Measurements from ENCODE around the gene SIL1.

Gene SIL1

GRCh38 chr5:138985683-138986082 is 212.5 kb downstream of the SIL1 start:
- no peak overlapping the region for H3K4me3 ChIP-seq (ENCODE audit: low read length)
- no peaks in the 10 kb centered on the region for H3K27me3 ChIP-seq (ENCODE audit: control insufficient read depth, insufficient read depth, low read length)
- no CpG with 5 or more reads among the region's 6 CpGs for WGBS (ENCODE audit: insufficient coverage, insufficient read length)
- no peak for DNase-seq (ENCODE audit: low read depth, low spot score)
- H3K27ac ChIP-seq (ENCODE audit: low read length): no peak overlapping the region
- H3K36me3 ChIP-seq (ENCODE audit: control insufficient read depth, insufficient read depth, low read length): no peaks in the 10 kb centered on the region
- no peaks in the 10 kb centered on the region for H3K9me3 ChIP-seq (ENCODE audit: control insufficient read depth, insufficient read depth, low read length)
- H3K4me1 ChIP-seq (ENCODE audit: control insufficient read depth, insufficient read depth, low read length): no peaks in the 10 kb centered on the region

GRCh38 chr5:138985256-138985655 is 212.9 kb downstream of the SIL1 start:
- Histone ChIP-seq H3K4me1 (ENCODE audit: control insufficient read depth, insufficient read depth, low read length) (no peaks in the 10 kb centered on the region), H3K9me3 (ENCODE audit: control insufficient read depth, insufficient read depth, low read length) (no peaks in the 10 kb centered on the region), H3K4me3 (ENCODE audit: low read length) (no peak overlapping the region), H3K27ac (ENCODE audit: low read length) (no peak overlapping the region), H3K36me3 (ENCODE audit: control insufficient read depth, insufficient read depth, low read length) (no peaks in the 10 kb centered on the region), H3K27me3 (ENCODE audit: control insufficient read depth, insufficient read depth, low read length) (no peaks in the 10 kb centered on the region)
- no CpG with 5 or more reads among the region's 4 CpGs for WGBS (ENCODE audit: insufficient coverage, insufficient read length)
- no peak for DNase-seq (ENCODE audit: low read depth, low spot score)

- WGBS (ENCODE audit: insufficient coverage, insufficient read length): no CpG with 5 or more reads among the region's 2 CpGs
- H3K27ac ChIP-seq (ENCODE audit: low read length): no peak overlapping the region
- H3K36me3 ChIP-seq (ENCODE audit: control insufficient read depth, insufficient read depth, low read length): no peaks in the 10 kb centered on the region
- H3K9me3 ChIP-seq (ENCODE audit: control insufficient read depth, insufficient read depth, low read length): no peaks in the 10 kb centered on the region
- no peak for DNase-seq (ENCODE audit: low read depth, low spot score)
- no peak overlapping the region for H3K4me3 ChIP-seq (ENCODE audit: low read length)
- no peaks in the 10 kb centered on the region for H3K4me1 ChIP-seq (ENCODE audit: control insufficient read depth, insufficient read depth, low read length)
- H3K27me3 ChIP-seq (ENCODE audit: control insufficient read depth, insufficient read depth, low read length): no peaks in the 10 kb centered on the region
Observed at GRCh38 chr5:138983984-138984383, 214.2 kb downstream of the SIL1 start.

- DNase-seq (ENCODE audit: low read depth, low spot score): no peak
- no peaks in the 10 kb centered on the region for H3K36me3 ChIP-seq (ENCODE audit: control insufficient read depth, insufficient read depth, low read length)
- H3K27me3 ChIP-seq (ENCODE audit: control insufficient read depth, insufficient read depth, low read length): no peaks in the 10 kb centered on the region
- H3K4me3 ChIP-seq (ENCODE audit: low read length): no peak overlapping the region
- H3K4me1 ChIP-seq (ENCODE audit: control insufficient read depth, insufficient read depth, low read length): peaks cover 2% of the 10 kb centered on the region
- no peak overlapping the region for H3K27ac ChIP-seq (ENCODE audit: low read length)
- no CpG with 5 or more reads among the region's 7 CpGs for WGBS (ENCODE audit: insufficient coverage, insufficient read length)
- H3K9me3 ChIP-seq (ENCODE audit: control insufficient read depth, insufficient read depth, low read length): no peaks in the 10 kb centered on the region
Observed at GRCh38 chr5:138981586-138981985, 216.6 kb downstream of the SIL1 start.

GRCh38 chr5:138981131-138981530 is 217.0 kb downstream of the SIL1 start:
- no CpG with 5 or more reads among the region's 3 CpGs for WGBS (ENCODE audit: insufficient coverage, insufficient read length)
- Histone ChIP-seq H3K36me3 (ENCODE audit: control insufficient read depth, insufficient read depth, low read length) (no peaks in the 10 kb centered on the region), H3K4me3 (ENCODE audit: low read length) (no peak overlapping the region), H3K27ac (ENCODE audit: low read length) (no peak overlapping the region), H3K9me3 (ENCODE audit: control insufficient read depth, insufficient read depth, low read length) (no peaks in the 10 kb centered on the region), H3K27me3 (ENCODE audit: control insufficient read depth, insufficient read depth, low read length) (no peaks in the 10 kb centered on the region), H3K4me1 (ENCODE audit: control insufficient read depth, insufficient read depth, low read length) (peaks cover 2% of the 10 kb centered on the region)
- DNase-seq (ENCODE audit: low read depth, low spot score): no peak

- H3K9me3 ChIP-seq (ENCODE audit: control insufficient read depth, insufficient read depth, low read length): no peaks in the 10 kb centered on the region
- H3K36me3 ChIP-seq (ENCODE audit: control insufficient read depth, insufficient read depth, low read length): no peaks in the 10 kb centered on the region
- no peak overlapping the region for H3K4me3 ChIP-seq (ENCODE audit: low read length)
- DNase-seq (ENCODE audit: low read depth, low spot score): no peak
- H3K27ac ChIP-seq (ENCODE audit: low read length): no peak overlapping the region
- H3K27me3 ChIP-seq (ENCODE audit: control insufficient read depth, insufficient read depth, low read length): no peaks in the 10 kb centered on the region
- H3K4me1 ChIP-seq (ENCODE audit: control insufficient read depth, insufficient read depth, low read length): peaks cover 2% of the 10 kb centered on the region
Observed at GRCh38 chr5:138980441-138980840, 217.7 kb downstream of the SIL1 start.

GRCh38 chr5:138979684-138980280 is 218.4 kb downstream of the SIL1 start:
- H3K27me3 ChIP-seq (ENCODE audit: control insufficient read depth, insufficient read depth, low read length): no peaks in the 10 kb centered on the region
- H3K4me1 ChIP-seq (ENCODE audit: control insufficient read depth, insufficient read depth, low read length): peaks cover 2% of the 10 kb centered on the region
- no peaks in the 10 kb centered on the region for H3K9me3 ChIP-seq (ENCODE audit: control insufficient read depth, insufficient read depth, low read length)
- no peak overlapping the region for H3K27ac ChIP-seq (ENCODE audit: low read length)
- H3K4me3 ChIP-seq (ENCODE audit: low read length): no peak overlapping the region
- H3K36me3 ChIP-seq (ENCODE audit: control insufficient read depth, insufficient read depth, low read length): no peaks in the 10 kb centered on the region
- no peak for DNase-seq (ENCODE audit: low read depth, low spot score)
- no CpG with 5 or more reads among the region's 5 CpGs for whole genome bisulfite sequencing (ENCODE audit: insufficient coverage, insufficient read length)

- Histone ChIP-seq H3K4me1 (ENCODE audit: control insufficient read depth, insufficient read depth, low read length) (peaks cover 2% of the 10 kb centered on the region), H3K27me3 (ENCODE audit: control insufficient read depth, insufficient read depth, low read length) (no peaks in the 10 kb centered on the region), H3K36me3 (ENCODE audit: control insufficient read depth, insufficient read depth, low read length) (no peaks in the 10 kb centered on the region), H3K9me3 (ENCODE audit: control insufficient read depth, insufficient read depth, low read length) (no peaks in the 10 kb centered on the region), H3K27ac (ENCODE audit: low read length) (no peak overlapping the region), H3K4me3 (ENCODE audit: low read length) (no peak overlapping the region)
- WGBS (ENCODE audit: insufficient coverage, insufficient read length): no CpG with 5 or more reads among the region's 1 CpG
- no peak for DNase-seq (ENCODE audit: low read depth, low spot score)
Observed at GRCh38 chr5:138978581-138978980, 219.6 kb downstream of the SIL1 start.

- no peak for DNase-seq (ENCODE audit: low read depth, low spot score)
- H3K4me3 ChIP-seq (ENCODE audit: low read length): no peak overlapping the region
- WGBS (ENCODE audit: insufficient coverage, insufficient read length): no CpG with 5 or more reads among the region's 1 CpG
- no peaks in the 10 kb centered on the region for H3K9me3 ChIP-seq (ENCODE audit: control insufficient read depth, insufficient read depth, low read length)
- no peak overlapping the region for H3K27ac ChIP-seq (ENCODE audit: low read length)
- peaks cover 2% of the 10 kb centered on the region for H3K4me1 ChIP-seq (ENCODE audit: control insufficient read depth, insufficient read depth, low read length)
- no peaks in the 10 kb centered on the region for H3K36me3 ChIP-seq (ENCODE audit: control insufficient read depth, insufficient read depth, low read length)
- H3K27me3 ChIP-seq (ENCODE audit: control insufficient read depth, insufficient read depth, low read length): no peaks in the 10 kb centered on the region
Observed at GRCh38 chr5:138978080-138978479, 220.1 kb downstream of the SIL1 start.

GRCh38 chr5:138975098-138975847 is 222.9 kb downstream of the SIL1 start:
- Histone ChIP-seq H3K36me3 (ENCODE audit: control insufficient read depth, insufficient read depth, low read length) (no peaks in the 10 kb centered on the region), H3K27me3 (ENCODE audit: control insufficient read depth, insufficient read depth, low read length) (no peaks in the 10 kb centered on the region), H3K4me3 (ENCODE audit: low read length) (no peak overlapping the region), H3K4me1 (ENCODE audit: control insufficient read depth, insufficient read depth, low read length) (peaks cover 2% of the 10 kb centered on the region), H3K27ac (ENCODE audit: low read length) (no peak overlapping the region), H3K9me3 (ENCODE audit: control insufficient read depth, insufficient read depth, low read length) (no peaks in the 10 kb centered on the region)
- no peak for DNase-seq (ENCODE audit: low read depth, low spot score)
- no CpG with 5 or more reads among the region's 10 CpGs for WGBS (ENCODE audit: insufficient coverage, insufficient read length)
